HEK293T (cell line): ENCODE data around the gene RNPEP.

Source experiments
- ELF4 ChIP-seq: fragments of 450-650 bp; IDR thresholded peaks from 2 replicates; pipeline ENCODE4 v1.6.1; 2017; ENCODE audit warnings: antibody characterized with exemption
- FOXA1 ChIP-seq: fragments of 450-650 bp; IDR thresholded peaks from 2 replicates; pipeline ENCODE4 v1.6.1; 2016; ENCODE audit warnings: mild to moderate bottlenecking
- FOXK2 ChIP-seq: fragments of 450-650 bp; IDR thresholded peaks from 2 replicates; pipeline ENCODE4 v1.6.1; 2016; ENCODE audit warnings: mild to moderate bottlenecking
- SP1 ChIP-seq: fragments of 450-650 bp; IDR thresholded peaks from 2 replicates; pipeline ENCODE4 v1.6.1; 2017

- TF ChIP-seq ELF4 (no peak), SP1 (no peak), FOXA1 (no peak), FOXK2 (no peak)
These were observed 71.6 kb downstream of the RNPEP start for GRCh38 chr1:202054094-202054493.
